ENCODE results near the gene RBAK.

DNA sequence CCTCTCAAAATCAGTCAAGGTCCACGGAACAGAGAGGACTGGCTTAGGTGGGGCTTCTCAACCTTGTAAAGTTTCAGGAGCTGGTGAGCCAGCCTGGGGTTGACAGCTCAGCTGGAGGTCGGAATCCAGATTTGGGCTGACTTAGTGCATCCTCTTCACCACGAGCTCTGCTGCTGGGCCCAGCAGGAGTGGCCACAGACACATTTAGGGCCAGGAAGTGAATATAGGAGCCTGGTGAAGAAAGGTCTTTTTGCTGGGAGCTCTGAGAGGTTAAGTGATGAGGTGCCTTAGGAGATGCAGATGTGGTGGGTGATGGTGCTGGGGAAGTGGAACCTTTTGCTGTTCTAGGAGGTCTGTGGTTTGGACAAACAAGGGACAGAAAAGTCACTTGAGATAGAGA, 47.4 kb upstream of the RBAK start:
- TF ChIP-seq, protein P1, sequence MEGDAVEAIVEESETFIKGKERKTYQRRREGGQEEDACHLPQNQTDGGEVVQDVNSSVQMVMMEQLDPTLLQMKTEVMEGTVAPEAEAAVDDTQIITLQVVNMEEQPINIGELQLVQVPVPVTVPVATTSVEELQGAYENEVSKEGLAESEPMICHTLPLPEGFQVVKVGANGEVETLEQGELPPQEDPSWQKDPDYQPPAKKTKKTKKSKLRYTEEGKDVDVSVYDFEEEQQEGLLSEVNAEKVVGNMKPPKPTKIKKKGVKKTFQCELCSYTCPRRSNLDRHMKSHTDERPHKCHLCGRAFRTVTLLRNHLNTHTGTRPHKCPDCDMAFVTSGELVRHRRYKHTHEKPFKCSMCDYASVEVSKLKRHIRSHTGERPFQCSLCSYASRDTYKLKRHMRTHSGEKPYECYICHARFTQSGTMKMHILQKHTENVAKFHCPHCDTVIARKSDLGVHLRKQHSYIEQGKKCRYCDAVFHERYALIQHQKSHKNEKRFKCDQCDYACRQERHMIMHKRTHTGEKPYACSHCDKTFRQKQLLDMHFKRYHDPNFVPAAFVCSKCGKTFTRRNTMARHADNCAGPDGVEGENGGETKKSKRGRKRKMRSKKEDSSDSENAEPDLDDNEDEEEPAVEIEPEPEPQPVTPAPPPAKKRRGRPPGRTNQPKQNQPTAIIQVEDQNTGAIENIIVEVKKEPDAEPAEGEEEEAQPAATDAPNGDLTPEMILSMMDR (IDR thresholded peaks at IDR 0.05) = no peak
- TF ChIP-seq POLR2A (IDR thresholded peaks at IDR 0.05) = no peak
